Ovary (tissue), 9 donors: ENCODE measurements around the gene ATP5MG. TPM values are rescaled to one million over a fixed set of nuclear protein-coding genes. Genes with fewer than 3 reads are reported as not detected.
A peak's percentile ranks its signal among the peaks of the same experiment; 100 is the strongest.

ENCODE experiments used
- DNase-seq, 5 donors: peaks; one replicate each; pipeline ENCODE4 v3.0.0-alpha.2; 2019 to 2020
- H3K27ac ChIP-seq, 2 donors: fragments of 200-600 bp; one replicate each; pipeline versions ENCODE4 v1.5.1 to v1.8.0; 2019 to 2022
- H3K27me3 ChIP-seq: fragments of 200-600 bp; one replicate; pipeline ENCODE4 v1.8.0; 2022
- H3K36me3 ChIP-seq: fragments of 200-600 bp; sonication (generic); one replicate; pipeline ENCODE4 v1.5.1; 2019
- H3K4me1 ChIP-seq: one replicate; pipeline ENCODE4 v1.8.1; 2013; ENCODE audit warnings: mild to moderate bottlenecking, moderate library complexity; ENCODE audit not compliant: insufficient read depth
- H3K4me3 ChIP-seq: fragments of 200-600 bp; sonication (generic); one replicate; pipeline ENCODE4 v1.5.1; 2017
- H3K9me3 ChIP-seq, 2 donors: fragments of 200-600 bp in 1 of 2; sonication (generic) in 1 of 2; one replicate each; pipeline versions ENCODE4 v1.5.1 to v1.8.1; 2013 to 2019; ENCODE audit warnings: mild to moderate bottlenecking in 1 of 2, moderate library complexity in 1 of 2
- EP300 ChIP-seq: sonication (generic); formaldehyde crosslinking; IDR thresholded peaks from one replicate; pipeline ENCODE4 v1.6.1; 2017; ENCODE audit warnings: antibody characterized with exemption
- POLR2A ChIP-seq: fragments of 450-650 bp; IDR thresholded peaks from one replicate; pipeline ENCODE4 v1.6.1; 2017; ENCODE audit warnings: antibody characterized with exemption, mild to moderate bottlenecking, moderate library complexity
- WGBS, 3 donors: extraction: QIAGEN DNeasy Blood & Tissue Kit in 1 of 3; methylation state at CpG; one replicate each; pipeline versions ENCODE4 v1.1.5 to v1.1.7; 2013 to 2017; 5-methylcytosine and 5-hydroxymethylcytosine counted together
- intact Hi-C, 4 donors: fragments of 100-400 bp; cut with DNase I; formaldehyde crosslinking; loops; one replicate each; pipeline versions ENCODE4 v1.11.0 to v1.15.1; 2022 to 2023
- polyA plus RNA-seq, 2 donors: library from polyadenylated mRNA; stranded (reverse); fragments of 200-250 nt in 1 of 2; fragments of 350-450 nt in 1 of 2; fragmentation: Illumina TruSeq in 1 of 2; extraction: RNeasy Lipid Tissue Mini Kit (QIAGEN cat#74804) in 1 of 2; gene quantifications; one replicate each; pipeline ENCODE4 v1.2.3, GENCODE V29; 2013 to 2014
- total RNA-seq, 7 donors: library from RNA; depleted of rRNA in 2 of 7; stranded (reverse); fragments of >200 nt in 2 of 7; fragmentation: NEBNext Ultra II Directional in 3 of 7; extraction: Animal tissue kit (Norgen Biotek cat#: 25700) in 3 of 7; gene quantifications; one replicate each; pipeline versions ENCODE4 v1.1.0 to v1.2.4, GENCODE V29; 2016 to 2023
- TF ChIP-seq, protein P1 (sequence below), 3 donors: fragments of 450-650 bp in 2 of 3; fragments of 200-600 bp in 1 of 3; IDR thresholded peaks; one replicate each; pipeline versions ENCODE4 v1.5.1 to v1.8.0; 2016 to 2022; ENCODE audit warnings: antibody characterized with exemption in 3 of 3, mild to moderate bottlenecking in 1 of 3
- donor health status: DM: no; HTN: no; CAD: no; lungs with moderate emphysema.
- donor health status: DM: no; HTN: no; CAD: no.
- donor health status: Bipolar disorder and iron deficiency.
- donor health status: DM: yes; HTN: yes; CAD: no.
- donor health status: DM: no; HTN: no; CAD: no.
- donor health status: DM: yes; HTN: yes; CAD: no.

The ATP5MG gene
- total and polyA plus RNA-seq, 9 donors = 70.5 to 450 (median 162) TPM

GRCh38 chr11:118436639-118437207 lies 35.3 kb downstream of the ATP5MG start:
- no peaks in the 10 kb centered on the region for H3K9me3 ChIP-seq
- intact Hi-C loops = loop anchor here in 2 of 4 donors (5.0 kb wide), 1 partner anchor 34 kb away; the partner anchor contains the start of gene ATP5MG (in 2 of the 2)
- peaks cover 3% of the 10 kb centered on the region for H3K4me1 ChIP-seq
- 0 to 2% (median 0%) methylated on average over 6 to 54 of the region's 55 CpGs for WGBS, 3 donors
- H3K36me3 ChIP-seq = no peaks in the 10 kb centered on the region
- DNase-seq = peak in 3 of 5 donors; percentile 71 to 74 (median 74)
- H3K27ac ChIP-seq = peak overlapping the region; percentile 84 to 89
- no peaks in the 10 kb centered on the region for H3K27me3 ChIP-seq
- TF ChIP-seq POLR2A (no peak), EP300 (no peak)
- TF ChIP-seq, protein P1, sequence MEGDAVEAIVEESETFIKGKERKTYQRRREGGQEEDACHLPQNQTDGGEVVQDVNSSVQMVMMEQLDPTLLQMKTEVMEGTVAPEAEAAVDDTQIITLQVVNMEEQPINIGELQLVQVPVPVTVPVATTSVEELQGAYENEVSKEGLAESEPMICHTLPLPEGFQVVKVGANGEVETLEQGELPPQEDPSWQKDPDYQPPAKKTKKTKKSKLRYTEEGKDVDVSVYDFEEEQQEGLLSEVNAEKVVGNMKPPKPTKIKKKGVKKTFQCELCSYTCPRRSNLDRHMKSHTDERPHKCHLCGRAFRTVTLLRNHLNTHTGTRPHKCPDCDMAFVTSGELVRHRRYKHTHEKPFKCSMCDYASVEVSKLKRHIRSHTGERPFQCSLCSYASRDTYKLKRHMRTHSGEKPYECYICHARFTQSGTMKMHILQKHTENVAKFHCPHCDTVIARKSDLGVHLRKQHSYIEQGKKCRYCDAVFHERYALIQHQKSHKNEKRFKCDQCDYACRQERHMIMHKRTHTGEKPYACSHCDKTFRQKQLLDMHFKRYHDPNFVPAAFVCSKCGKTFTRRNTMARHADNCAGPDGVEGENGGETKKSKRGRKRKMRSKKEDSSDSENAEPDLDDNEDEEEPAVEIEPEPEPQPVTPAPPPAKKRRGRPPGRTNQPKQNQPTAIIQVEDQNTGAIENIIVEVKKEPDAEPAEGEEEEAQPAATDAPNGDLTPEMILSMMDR (IDR thresholded peaks at IDR 0.05) = no peak
- H3K4me3 ChIP-seq = peak overlapping the region; percentile 70

DNA sequence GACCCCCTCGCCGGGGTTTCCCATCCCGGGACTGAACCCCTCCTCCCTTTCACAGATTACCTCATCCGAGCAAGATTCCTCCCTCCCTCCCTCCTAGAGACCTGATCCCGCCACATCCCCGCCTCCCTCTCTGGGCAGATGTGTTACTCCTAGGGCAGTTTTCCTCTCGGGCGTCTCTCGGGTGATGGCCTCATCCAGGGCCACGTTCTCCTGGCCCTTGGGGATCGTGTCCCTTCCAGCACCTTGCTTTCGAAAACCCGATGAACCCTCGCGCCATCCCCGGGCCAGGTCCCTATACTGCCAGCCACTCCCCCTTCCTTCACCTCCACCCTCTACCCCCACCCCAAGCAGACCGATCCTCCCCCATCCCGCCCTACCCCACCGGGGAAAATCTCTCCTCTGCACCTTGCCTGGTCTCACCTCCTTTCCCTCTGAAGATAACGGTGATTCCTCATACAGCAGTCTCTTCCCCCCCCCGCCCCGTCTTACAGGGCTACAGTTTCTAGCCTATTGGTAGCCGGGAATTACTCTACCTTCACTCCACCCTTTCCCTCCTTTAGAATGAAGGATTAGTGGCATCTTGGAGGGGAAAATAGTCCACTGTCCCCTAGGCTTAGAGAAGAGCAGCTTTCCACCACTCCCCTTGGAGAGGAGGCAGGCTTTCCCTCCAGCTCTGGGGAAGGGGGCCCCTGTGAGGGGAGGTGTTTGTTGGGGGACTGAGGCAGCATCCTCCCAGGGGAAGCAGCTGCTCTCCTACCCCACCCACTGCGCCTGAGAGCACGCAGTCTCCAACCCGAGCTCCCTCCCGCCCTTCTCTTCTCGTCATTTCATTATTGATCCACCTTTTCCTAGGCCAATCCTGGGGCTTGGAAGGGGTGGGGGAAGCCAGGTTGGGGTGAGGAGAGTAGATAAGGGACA lies 36.1 kb downstream of the ATP5MG start:
- DNase-seq = peak; percentile 43 to 75 (median 66)

GRCh38 chr11:118438314-118438931 lies 37.0 kb downstream of the ATP5MG start:
- H3K36me3 ChIP-seq = no peaks in the 10 kb centered on the region
- WGBS, 3 donors = 0 to 1% (median 0%) methylated on average over 14 of the region's 14 CpGs
- DNase-seq = peak in 4 of 5 donors; percentile 19 to 37 (median 34)
- H3K4me1 ChIP-seq = peaks cover 3% of the 10 kb centered on the region
- H3K4me3 ChIP-seq = peak overlapping the region; percentile 70
- no peaks in the 10 kb centered on the region for H3K9me3 ChIP-seq
- intact Hi-C loops = loop anchor here in 2 of 4 donors (5.0 kb wide), 1 partner anchor 36 kb away; the partner anchor contains the start of gene ATP5MG (in 2 of the 2)
- peak overlapping the region; percentile 84 to 89 for H3K27ac ChIP-seq
- TF ChIP-seq, protein P1 (IDR thresholded peaks at IDR 0.05) = no peak
- TF ChIP-seq EP300 = no peak
- no peak for TF ChIP-seq POLR2A
- no peaks in the 10 kb centered on the region for H3K27me3 ChIP-seq

More for the DNA sequence above, 36.1 kb downstream of the ATP5MG start:
- no peaks in the 10 kb centered on the region for H3K9me3 ChIP-seq
- no peaks in the 10 kb centered on the region for H3K36me3 ChIP-seq
- intact Hi-C loops = loop anchor here in 2 of 4 donors (5.0 kb wide), 1 partner anchor 35 kb away; the partner anchor contains the start of gene ATP5MG (in 2 of the 2)
- TF ChIP-seq EP300 = no peak
- TF ChIP-seq, protein P1 (IDR thresholded peaks at IDR 0.05) = no peak
- TF ChIP-seq POLR2A = no peak
- H3K4me1 ChIP-seq = peaks cover 3% of the 10 kb centered on the region
- H3K4me3 ChIP-seq = peak overlapping the region; percentile 70
- 0 to 1% (median 0%) methylated on average over 28 of the region's 28 CpGs for WGBS, 3 donors
- H3K27ac ChIP-seq = peak overlapping the region; percentile 84 to 89
- no peaks in the 10 kb centered on the region for H3K27me3 ChIP-seq

DNA sequence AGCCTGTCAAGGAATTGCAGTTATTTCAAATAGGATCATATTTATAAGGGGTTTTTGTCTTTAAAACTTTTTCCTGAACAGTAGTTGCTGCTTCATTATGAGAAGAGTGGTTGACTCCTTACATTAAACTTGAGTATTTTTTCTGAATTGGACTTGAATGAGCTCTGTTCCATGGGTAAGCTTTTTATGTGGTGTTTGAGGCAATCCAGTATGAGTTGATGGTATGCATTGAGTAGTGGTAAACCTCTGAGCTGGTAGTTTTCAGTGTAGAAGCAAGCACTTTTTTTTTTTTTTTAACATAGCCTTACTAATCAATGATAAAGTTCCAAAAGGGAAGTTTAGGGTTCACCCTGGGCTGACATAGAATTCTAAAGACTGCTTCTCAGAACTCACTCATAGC lies 38.2 kb downstream of the ATP5MG start:
- no peak for DNase-seq
- H3K9me3 ChIP-seq = no peaks in the 10 kb centered on the region
- H3K36me3 ChIP-seq = no peaks in the 10 kb centered on the region
- TF ChIP-seq POLR2A (no peak), EP300 (no peak)
- TF ChIP-seq, protein P1 (IDR thresholded peaks at IDR 0.05) = no peak
- intact Hi-C loops = loop anchor here in 2 of 4 donors (5.0 kb wide), 1 partner anchor 37 kb away; the partner anchor contains the start of gene ATP5MG (in 2 of the 2)
- no peak overlapping the region for H3K27ac ChIP-seq
- H3K4me3 ChIP-seq = no peak overlapping the region
- H3K4me1 ChIP-seq = peaks cover 3% of the 10 kb centered on the region
- no peaks in the 10 kb centered on the region for H3K27me3 ChIP-seq
